SK-N-MC (cell line): ENCODE measurements around the gene FAM53B.

Experiments used
- EZH2 ChIP-seq: fragments of 200-600 bp; sonication (generic); IDR thresholded peaks from one replicate; pipeline ENCODE4 v1.6.1; 2017; ENCODE audit warnings: antibody characterized with exemption
- POLR2AphosphoS5 ChIP-seq: IDR thresholded peaks from 2 replicates; pipeline ENCODE4 v1.6.1; 2012; ENCODE audit warnings: mild to moderate bottlenecking, low read depth, low read length, borderline replicate concordance

DNA sequence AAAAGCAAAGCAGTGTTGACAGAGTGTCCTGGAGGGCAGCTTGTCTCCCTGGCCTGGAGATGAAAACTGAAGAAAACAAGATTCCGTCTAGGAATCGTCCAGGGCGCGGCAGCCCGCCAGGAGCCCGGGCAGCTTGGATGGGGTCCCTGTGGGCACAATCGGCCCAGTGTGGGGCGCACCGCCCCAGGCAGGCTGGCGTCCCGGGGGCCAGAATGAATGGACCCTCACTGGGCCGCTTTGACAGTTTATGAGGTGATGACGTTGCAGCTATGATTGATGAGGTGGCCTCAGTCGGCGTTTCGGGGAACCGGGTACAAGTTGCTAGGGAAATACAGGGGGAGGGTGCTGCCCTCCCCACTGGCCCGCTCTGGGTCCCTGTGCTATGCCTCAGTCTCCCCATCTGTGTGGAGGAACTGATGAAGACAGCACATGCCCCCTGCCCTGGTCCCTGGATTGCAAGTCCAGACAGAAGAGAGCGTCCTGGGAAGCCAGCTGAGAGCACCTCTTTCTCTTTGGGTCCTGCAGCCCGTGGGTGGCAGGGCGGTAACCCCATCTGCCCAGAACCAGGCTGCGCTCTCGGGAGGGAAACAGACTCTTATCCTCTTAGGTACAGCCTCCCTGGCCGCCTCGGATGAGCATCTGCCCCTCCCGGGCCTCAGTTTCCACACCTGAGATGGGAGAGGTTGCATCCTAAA lies 151.3 kb downstream of the FAM53B start:
- TF ChIP-seq POLR2AphosphoS5 (no peak), EZH2 (no peak)
